GM21360 (cell line): ENCODE measurements around the gene HECTD1.
"Not testable (repeated sequence)": the region's sequence is repeated elsewhere in the genome, so short reads cannot be mapped to it uniquely, and the experiment has no call there.

ENCODE experiments used
- ATAC-seq: cut with Tn5 transposase; IDR thresholded peaks from one replicate; pipeline ENCODE4 v1.9.1; 2021; ENCODE audit warnings: mild to moderate bottlenecking, moderate library complexity; ENCODE audit not compliant: unreplicated experiment

Gene HECTD1

DNA sequence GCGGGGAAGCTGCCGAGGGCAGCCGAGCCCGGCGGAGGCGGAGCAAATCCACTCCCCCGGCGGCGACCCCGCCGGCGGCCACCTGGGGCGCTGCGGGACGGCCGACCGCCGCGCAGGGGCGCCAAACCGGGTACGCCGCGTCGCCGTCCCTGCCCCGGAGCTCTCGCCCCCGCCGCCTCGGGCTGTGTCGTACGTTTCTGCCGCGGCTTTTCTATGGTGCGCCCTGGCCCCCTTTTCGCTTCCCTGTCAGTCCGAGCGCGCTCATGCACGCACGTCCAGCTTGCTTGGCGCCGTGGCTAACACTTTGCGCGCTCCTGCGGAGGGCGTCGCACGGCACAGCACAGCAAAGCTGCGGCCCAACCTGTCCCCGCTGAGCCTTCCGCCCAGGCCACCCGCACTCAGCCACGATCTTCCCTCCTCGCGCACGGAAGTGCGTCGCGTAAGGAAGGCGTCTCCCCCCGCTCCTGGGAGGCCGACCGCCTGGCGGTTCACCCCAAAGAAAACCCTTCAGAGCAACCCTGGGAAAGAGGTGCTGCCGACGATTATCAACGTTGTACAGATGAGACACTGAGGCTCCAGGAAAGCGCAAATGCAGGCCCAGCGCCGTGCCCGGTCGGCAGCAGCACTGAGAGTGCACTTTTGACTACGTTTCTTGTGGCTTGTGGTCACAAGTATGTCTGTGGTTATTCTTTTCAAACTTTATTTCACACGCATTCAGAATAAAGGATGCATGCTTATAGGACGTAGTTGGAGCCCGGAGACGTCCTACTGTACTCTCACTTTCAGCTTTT, at the start of gene HECTD1:
Gene HECTD1, minus strand, starts transcription at position 39 of the 791 bp plus-strand sequence. CDS start 1,857 bp downstream, outside the sequence.
- peak; percentile 74 for ATAC-seq

DNA sequence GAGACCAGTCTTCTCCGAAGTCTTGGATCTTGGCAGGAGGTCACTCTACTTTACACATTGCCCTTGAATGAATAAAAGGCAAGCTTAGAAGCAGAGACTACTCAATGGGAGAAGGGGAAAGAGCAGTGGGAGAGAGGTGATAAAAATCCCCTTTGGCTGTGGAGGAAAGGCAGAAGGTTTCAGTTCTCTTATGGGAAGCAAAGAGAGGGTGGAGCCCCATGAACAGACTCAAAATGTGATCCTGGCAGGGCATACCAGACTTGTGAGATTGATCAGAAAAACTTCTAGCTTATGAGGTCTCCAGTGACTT, 49.6 kb upstream of the HECTD1 start:
- ATAC-seq = no peak

GRCh38 chr14:31256534-31257243, 49.1 kb upstream of the HECTD1 start:
- no peak for ATAC-seq

DNA sequence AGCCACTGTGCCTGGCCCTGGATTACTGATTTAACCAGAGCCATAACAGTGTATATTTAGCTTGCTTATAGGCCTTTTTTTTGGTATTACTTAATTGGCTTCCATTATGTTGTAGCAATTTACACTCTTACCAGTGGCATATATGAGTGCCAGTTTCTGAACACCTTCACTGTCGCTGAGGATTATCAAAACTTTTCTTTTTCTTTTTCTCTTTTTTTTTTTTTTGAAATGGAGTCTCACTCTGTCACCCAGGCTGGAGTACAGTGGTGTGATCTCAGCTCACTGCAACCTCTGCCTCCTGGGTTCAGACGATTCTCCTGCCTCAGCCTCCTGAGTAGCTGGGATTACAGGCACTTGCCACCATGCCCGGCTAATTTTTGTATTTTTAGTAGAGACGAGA, 48.3 kb upstream of the HECTD1 start:
- not testable (repeated sequence) for ATAC-seq

GRCh38 chr14:31255286-31255685, 47.7 kb upstream of the HECTD1 start:
- no peak for ATAC-seq

GRCh38 chr14:31253746-31254471, 46.3 kb upstream of the HECTD1 start:
- ATAC-seq = no peak

- no peak for ATAC-seq
Measured at GRCh38 chr14:31252865-31253264, 45.3 kb upstream of the HECTD1 start.

- ATAC-seq = no peak
Measured at GRCh38 chr14:31251028-31251958, 43.7 kb upstream of the HECTD1 start.

- ATAC-seq = no peak
Measured at GRCh38 chr14:31244626-31245025, 37.0 kb upstream of the HECTD1 start.

DNA sequence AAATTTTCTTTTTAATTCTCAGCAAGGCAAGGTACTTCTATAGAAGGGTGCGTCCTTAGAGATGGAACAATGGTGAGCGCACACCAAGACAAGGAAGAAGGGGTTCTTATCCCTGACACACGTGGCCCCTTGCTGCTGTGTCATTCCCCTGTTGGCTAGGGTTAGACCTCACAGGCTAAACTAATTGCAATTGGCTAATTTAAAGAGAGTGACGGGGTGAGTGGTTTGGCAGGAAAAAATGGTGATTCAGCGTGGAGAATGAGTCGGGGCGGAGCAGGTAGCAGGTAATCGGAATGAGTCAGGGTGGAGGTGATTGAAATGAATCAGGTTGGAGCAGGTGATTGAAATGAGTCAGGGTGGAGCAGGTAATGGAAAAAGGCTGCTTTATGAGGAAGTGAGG, 36.3 kb upstream of the HECTD1 start:
- no peak for ATAC-seq

DNA sequence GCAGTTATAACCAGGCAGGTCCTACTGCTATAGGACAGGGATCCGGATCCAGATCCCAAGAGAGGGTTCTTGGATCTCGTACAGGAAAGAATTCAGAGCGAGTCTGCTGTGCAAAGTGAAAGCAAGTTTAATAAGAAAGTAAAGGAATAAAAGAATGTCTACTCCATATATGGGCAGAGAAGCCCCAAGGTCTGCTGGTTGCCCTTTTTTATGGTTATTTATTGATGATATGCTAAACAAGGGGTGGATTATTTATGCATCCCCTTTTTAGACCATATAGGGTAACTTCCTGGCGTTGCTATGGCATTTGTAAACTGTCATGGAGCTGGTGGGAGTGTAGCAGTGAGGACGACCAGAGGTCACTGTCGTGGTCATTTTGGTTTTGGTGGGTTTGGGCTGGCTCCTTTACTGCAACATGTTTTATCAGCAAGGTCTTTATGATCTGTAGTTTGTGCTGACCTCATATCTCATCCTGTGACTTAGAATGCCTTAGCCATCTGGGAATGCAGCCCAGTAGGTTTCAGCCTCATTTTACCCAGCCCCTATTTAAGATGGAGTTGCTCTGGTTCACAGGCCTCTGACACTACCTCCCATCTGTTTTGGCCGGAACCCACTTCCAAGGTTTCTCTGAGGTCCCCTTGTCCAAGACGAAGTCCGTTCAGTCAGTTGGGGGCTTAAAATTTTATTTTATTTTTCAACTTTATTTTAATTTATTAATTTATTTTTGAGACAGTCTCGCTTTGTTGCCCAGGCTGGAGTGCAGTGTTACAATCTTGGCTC, 34.8 kb upstream of the HECTD1 start:
- not testable (repeated sequence) for ATAC-seq

DNA sequence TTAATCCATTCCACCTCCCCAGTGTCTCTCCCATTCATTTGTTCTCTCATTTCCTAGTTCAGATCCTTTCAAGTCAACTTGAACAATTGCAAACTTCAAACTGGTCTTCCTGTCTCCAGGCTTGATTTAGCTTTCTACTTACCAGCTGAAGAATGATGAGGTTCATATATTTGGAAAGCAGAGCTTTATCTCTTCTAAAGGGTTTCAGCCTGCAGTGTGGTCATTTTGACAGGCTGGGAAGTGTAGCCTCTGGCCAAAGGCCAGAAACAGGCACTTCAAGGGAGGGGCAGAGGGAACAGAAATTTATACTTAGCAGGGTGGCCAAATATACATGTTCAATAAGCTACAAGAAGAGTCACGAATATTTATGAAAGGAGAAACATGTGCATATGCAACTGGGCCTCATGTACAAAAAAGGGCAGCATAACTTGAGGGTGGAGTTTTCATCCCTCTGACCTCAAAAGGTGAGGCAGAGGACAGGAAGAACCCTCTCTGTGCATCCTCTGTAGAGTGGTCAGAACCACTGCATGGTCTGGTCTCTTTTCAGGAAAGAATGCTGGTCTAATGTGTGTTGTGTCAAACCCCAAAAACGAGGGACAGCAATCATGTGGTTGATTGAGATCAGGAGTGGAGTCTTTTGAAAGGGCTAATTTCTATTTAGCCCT, 34.0 kb upstream of the HECTD1 start:
- ATAC-seq = no peak

- no peak for ATAC-seq
Measured at GRCh38 chr14:31239741-31240140, 32.1 kb upstream of the HECTD1 start.

- no peak for ATAC-seq
Measured at GRCh38 chr14:31235462-31235861, 27.9 kb upstream of the HECTD1 start.

- no peak for ATAC-seq
Measured at GRCh38 chr14:31232081-31232480, 24.5 kb upstream of the HECTD1 start.

DNA sequence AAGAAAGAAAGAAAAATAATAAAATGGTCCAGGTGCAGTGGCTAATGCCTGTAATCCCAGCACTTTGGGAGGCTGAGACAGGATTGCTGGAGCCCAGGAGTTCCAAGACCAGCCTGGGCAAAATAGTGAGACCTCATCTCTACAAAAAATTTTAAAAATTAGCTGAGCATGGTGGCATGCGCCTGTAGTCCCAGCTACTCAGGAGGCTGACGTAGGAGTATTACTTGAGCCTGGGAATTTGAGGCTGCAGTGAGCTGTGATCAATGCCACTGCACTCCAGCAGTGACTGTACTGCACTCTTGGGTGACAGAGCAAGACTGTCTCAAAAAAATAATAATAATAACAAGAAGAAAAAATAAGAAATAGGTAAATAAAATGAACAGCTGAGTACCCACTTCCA, 23.7 kb upstream of the HECTD1 start:
- not testable (repeated sequence) for ATAC-seq

GRCh38 chr14:31230573-31230958, 23.0 kb upstream of the HECTD1 start:
- ATAC-seq = no peak

- ATAC-seq = no peak
Measured at GRCh38 chr14:31229638-31230572, 22.3 kb upstream of the HECTD1 start.
